GM18505 (cell line): ENCODE results near the gene KIAA0825.
"Not testable (repeated sequence)": the region's sequence is repeated elsewhere in the genome, so short reads cannot be mapped to it uniquely, and the experiment has no call there.

Experiments
- ATAC-seq: cut with Tn5 transposase; IDR thresholded peaks from one replicate; pipeline ENCODE4 v1.9.1; 2021; ENCODE audit not compliant: unreplicated experiment
- POLR2A ChIP-seq: IDR thresholded peaks from 4 replicates; pipeline ENCODE4 v1.6.1; 2011; ENCODE audit warnings: borderline replicate concordance; ENCODE audit not compliant: insufficient read depth, insufficient read length; ENCODE audit errors: extremely low read depth

The KIAA0825 gene

DNA sequence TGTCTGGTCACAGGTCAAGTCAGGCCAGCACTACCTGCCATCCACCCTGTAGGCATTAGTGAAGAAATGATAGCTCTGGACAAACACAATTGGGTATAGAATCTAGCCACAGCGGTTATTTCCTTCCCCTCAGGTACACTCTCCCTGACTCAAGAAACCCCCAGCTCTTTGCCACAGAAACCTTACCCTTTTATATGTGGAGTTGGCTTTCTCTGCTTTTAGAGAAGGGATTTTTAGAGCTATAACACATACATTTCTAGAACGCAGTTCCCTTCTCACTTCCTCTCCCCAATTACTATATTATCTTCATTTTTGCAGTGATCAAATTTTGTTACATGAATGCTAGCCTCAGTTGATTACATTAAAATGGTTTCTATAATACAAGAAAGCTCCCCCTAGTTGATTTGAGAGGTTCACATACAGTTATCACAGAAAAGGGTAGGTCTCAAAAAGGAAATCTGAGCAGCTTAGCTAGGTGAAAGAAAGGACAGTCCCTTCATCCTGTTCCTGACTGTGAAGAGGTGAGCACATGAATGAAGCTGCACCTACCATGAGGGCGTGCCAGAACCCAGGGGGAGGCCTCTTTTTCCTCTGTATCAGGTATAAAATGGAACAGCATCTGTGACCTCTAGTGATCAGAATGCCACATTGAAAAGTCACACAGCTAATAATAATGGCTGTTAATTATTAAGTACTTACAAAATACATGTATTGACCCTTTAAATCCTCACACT is 425.6 kb downstream of the KIAA0825 start:
- TF ChIP-seq POLR2A: no peak
- no peak for ATAC-seq

DNA sequence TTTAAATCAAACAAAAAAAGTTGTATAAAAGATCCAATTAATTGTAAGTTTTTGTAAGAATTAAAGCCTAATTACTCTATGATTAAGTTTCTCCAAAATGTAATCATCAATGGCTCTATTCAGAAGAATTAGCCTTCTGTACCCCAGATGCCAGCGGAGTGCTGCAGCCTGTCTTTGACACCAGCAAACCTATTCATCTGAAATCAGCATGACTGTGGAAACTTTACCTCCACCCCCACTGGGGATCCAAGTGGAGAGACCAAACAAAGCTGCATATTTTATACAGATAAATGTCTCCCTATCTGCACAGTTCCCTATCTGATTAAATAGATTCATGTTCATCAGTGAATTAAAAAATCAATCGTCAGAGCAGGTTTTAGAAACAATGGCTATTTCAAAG is 426.8 kb downstream of the KIAA0825 start:
- no peak for ATAC-seq

DNA sequence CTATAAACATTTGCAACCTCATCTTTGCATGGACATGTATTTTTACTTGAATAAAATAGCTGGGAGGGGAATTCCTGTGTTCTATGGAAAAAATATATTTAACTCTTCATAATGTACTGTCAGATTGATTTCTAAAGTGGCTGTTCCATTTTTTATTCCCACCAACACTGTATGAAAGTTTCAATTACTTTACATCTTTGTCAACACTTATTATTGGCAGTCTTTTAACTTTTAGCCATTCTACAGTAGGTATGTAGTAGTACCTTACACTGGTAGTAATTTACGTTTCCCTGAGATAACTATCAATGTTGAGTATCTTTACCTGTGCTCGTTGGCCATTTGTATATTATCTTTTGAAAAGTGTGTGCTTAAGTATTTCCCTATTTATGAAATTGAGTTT is 429.7 kb downstream of the KIAA0825 start:
- ATAC-seq: no peak

More for the DNA sequence above, 426.8 kb downstream of the KIAA0825 start:
- no peak for TF ChIP-seq POLR2A

DNA sequence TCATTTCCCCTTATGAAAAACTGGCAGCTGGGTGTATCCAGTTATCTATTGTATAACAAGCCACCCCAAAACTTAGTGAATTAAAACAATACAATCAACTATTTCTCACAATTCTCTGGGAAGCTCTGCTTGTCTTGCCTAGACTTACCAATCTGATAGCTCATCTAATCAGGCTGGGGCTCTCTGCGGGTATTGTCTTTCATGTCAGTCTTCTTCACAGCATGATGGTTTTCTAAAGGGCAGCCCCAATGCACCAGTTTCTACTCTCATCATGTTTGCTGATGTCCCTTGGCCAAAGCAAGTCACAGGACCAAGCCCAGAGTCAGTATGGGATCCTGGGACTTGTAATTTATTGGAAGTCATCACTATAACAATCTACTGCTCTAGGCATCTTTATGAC is 433.5 kb downstream of the KIAA0825 start:
- TF ChIP-seq POLR2A: no peak
- no peak for ATAC-seq

More for the DNA sequence above, 429.7 kb downstream of the KIAA0825 start:
- TF ChIP-seq POLR2A: no peak

DNA sequence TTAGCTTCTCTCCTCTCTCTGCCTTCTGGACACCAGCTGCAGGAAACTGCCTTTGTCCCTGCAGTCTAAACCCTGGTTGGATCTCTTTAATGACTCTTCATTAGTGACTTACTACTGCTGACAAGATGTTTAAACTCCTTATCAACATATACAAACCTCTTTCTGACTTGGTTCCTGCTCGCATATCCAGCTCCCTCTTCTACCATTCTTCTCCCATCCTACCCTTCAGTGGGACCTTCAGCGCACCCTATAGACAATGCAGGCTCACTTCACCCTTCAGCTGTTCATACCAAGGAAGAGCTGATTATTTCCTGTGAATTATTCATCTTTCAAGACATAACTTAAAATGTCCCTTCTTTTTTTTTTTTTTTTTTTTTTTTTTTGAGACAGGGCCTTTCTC is 436.5 kb downstream of the KIAA0825 start:
- no peak for ATAC-seq
- no peak for TF ChIP-seq POLR2A

DNA sequence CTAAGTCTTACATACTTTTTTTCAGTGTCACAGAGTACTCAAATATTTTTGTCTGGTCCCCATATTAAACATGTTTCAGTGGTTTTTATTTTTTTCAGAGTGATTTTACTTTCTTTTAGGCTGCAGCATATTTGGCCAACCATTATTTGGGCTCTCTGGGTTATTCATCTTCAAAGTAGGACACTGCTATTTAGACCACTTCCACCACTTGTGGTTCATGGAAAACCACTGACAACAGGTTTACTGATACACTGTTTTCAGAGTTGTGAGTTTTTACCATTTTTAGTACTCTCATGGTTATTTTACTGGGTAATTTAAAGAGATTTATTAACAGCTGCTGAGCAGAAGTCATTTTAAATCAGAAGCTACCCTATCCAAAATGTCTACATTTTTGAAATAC is 437.6 kb downstream of the KIAA0825 start:
- ATAC-seq: no peak
- no peak for TF ChIP-seq POLR2A

DNA sequence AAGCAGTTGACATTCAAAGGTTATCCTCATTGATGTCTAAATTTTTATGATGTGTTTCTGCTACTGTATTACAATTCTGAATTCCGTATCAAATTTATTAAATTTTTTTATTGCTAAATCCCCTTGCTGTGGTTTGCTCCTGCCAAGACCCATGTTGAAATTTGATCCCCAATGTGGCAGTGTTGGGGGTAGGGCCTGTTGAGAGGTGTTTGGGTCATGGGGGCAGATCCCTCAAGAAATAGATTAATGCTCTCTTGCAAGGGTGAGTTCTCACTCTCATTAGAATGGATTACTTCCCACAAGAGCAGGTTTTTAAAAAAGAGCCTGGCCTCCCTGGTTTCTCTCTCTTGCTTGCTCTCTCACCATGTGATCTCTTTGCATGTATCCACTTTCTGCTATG is 442.5 kb downstream of the KIAA0825 start:
- ATAC-seq: no peak
- no peak for TF ChIP-seq POLR2A

DNA sequence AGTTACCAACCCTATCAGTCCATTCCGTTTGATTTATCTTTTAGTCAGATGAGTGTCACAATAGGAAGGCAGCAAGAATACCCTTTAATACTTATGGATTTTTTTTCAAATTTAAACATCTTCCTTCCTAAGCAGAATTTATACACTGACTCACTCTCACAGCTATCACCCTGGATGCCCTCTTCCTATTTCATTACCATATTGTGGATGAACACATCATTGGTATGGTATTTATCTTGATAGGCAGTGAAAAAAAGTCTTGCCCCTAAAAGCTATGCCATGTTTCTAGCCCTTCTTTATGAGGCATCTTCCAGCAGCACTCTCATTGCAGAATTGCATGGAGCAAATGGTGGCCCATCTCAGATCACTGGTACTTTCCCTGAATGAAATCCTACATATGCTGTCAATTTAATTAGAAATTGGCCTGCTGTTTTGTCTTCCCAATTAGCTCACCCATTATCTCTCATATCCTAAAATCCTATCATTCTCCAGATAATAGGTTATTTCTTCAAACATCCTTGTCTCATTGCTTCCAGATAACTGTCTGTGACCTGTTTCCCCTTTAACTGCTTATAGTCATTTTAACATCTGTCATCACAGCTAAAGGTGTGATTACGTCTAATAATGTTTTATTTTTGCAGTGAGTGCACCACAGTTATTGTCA is 443.5 kb downstream of the KIAA0825 start:
- no peak for TF ChIP-seq POLR2A
- no peak for ATAC-seq

DNA sequence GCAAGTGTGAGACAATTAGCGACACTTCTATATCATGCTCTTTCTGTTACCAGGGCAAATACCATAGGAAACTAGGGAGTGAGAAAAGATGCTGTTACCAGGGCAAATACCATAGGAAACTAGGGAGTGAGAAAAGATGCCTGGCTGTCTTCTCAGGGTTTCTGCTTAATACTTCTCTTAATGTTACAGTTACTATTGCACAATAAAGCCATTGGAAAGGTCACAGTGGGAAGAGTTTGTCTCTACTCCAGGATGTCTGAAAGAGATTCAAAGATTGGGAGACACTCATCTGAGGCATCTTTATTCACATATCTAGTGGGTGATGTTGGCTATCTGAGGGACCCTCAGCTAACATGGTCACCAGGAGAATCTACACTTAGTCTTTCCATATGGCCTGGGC is 445.3 kb downstream of the KIAA0825 start:
- no peak for TF ChIP-seq POLR2A

DNA sequence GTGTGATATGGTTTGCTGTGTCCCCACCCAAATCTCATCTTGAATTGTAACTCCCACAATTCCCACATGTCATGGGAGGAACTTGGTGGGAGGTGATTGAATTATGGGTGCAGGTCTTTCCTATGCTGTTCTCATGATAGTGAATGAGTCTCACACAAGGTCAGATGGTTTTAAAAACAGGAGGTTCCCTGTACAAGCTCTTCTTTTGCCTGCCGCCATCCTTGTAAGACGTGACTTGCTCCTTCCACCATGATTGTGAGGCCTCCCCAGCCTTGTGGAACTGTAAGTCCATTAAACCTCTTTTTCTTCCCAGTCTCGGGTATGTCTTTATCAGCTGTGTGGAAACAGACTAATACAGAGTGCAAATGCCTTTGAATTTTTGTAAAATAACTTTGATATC is 447.3 kb downstream of the KIAA0825 start:
- ATAC-seq: not testable (repeated sequence)

More for the DNA sequence above, 445.3 kb downstream of the KIAA0825 start:
- no peak for ATAC-seq

DNA sequence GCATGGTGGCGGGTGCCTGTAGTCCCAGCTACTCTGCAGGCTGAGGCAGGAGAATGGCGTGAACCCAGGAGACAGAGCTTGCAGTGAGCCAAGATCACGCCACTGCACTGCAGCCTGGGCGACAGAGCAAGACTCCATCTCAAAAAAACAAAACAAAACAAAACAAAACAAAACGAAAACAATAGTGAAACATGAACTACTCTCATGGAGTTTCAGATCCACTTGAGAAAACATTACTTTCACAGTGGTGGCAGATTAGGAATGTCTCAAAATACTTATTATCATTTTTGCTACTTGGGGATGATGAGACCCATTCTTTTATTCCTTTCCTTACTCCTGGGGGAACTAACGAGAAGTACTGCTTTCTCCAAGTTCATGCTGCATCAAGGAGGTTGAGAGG is 448.2 kb downstream of the KIAA0825 start:
- ATAC-seq: peak; percentile 81

DNA sequence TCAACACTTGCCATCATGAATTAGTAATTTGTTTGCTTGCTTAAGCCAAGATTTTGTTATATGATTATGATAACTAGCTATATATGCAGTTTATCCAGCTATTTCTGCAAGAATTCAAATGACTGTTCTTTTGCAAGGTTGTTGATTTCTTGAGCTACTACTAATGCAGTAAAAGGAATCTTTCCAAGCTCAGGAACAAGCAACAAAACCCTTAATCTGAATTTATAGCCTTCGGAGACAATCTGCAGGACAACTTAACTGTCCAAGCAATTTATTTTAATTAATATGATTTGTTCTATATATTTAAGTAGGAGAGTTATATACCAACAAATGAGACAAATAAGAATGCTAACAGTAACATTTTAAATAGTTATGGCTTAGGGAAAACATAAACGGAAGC is 450.3 kb downstream of the KIAA0825 start:
- no peak for ATAC-seq
- TF ChIP-seq POLR2A: no peak

DNA sequence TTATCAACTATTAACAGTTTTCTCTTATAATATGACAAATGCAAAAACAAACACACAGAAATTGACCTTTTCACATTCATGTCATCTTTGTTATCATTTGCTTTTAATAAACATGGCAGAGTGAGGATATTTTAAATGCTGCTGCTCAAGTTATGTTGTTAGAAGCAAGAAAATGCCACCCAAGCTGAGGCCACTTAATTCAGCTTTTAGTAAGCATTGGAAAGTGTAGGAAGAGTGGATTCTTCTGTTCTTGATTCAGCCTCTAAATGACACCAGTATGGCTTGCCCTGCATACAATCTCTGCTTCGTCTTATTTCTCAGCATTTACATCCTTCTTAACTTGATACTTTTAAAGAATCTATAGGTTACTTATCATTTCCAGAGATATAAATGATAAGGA is 456.6 kb downstream of the KIAA0825 start:
- ATAC-seq: no peak
- TF ChIP-seq POLR2A: no peak

DNA sequence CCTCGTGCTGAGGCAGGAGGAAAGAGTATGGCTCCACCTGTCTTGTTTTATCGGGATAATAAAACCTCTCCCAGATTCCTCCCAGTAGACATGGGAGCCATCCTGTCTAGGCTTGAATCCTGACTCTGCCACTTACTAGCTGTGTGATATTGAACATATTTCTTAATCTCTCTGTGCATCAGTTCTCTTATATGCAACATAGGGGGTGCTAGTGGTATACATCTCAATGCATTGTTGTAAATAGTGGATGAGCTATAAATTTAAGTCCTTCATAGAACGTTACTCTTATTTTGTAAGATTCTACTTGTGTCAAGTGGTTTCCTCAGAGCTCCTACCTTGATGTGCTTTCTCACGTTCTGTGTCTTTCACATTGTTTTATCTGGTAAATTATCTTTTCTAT is 459.3 kb downstream of the KIAA0825 start:
- no peak for TF ChIP-seq POLR2A
- no peak for ATAC-seq
